ENCODE data around the gene LRMDA. TPM values are rescaled to one million over a fixed set of nuclear protein-coding genes. Genes with fewer than 3 reads are reported as not detected.

Gene LRMDA
- total and polyA plus RNA-seq, 2 of the 8 experiments (the other 6 are each of a cell fraction or from before 2014, with no cell fraction given): 0.86 to 2.8 TPM

DNA sequence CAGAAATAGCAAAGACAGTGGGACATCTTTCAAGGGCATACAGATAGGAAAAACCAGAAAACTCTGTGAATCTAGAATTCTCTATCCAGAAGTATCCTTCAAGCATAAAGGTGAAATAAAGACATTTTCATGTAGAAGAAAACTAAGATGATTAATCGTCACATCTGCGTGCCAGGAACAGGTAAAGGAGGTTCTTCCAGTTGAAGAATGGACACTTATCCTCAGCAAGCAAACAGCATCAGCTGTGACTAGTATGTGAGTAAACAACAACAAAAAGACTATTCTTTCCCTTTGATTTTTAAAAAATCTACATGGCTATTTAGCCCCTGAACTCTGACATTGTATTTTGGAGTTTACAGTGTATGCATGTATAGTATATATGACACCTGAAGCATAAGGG is 124.9 kb downstream of the LRMDA start (continued):
- TF ChIP-seq RAD21 (IDR thresholded peaks at IDR 0.05 in 1 of 2, conservative IDR thresholded peaks at IDR 0.05 in 1 of 2; ENCODE audit: low read depth in 2 of 2, low read length in 2 of 2) (no peak), ASH2L (IDR thresholded peaks at IDR 0.05; ENCODE audit: low read length) (no peak), NANOG (IDR thresholded peaks at IDR 0.05; ENCODE audit: insufficient read depth, low read depth, low read length, poor library complexity, severe bottlenecking) (no peak), EGR1 (IDR thresholded peaks at IDR 0.05; ENCODE audit: borderline replicate concordance, low read depth, low read length) (no peak), EP300 (IDR thresholded peaks at IDR 0.05; ENCODE audit: borderline replicate concordance in 1 of 2, low read depth in 2 of 2, low read length in 2 of 2) (no peak), SP4 (IDR thresholded peaks at IDR 0.05; ENCODE audit: low read length) (no peak), TCF12 (IDR thresholded peaks at IDR 0.05; ENCODE audit: low read depth, low read length) (no peak)
